Kidney epithelial cell (primary cell): ENCODE results near the gene SLC4A4. TPM values are rescaled to one million over a fixed set of nuclear protein-coding genes. Genes with fewer than 3 reads are reported as not detected.

Source experiments
- DNase-seq: peaks from one replicate; pipeline ENCODE4 v3.0.0-alpha.2; 2010; ENCODE audit warnings: low read depth
- H3K27me3 ChIP-seq: 2 replicates; pipeline ENCODE4 v1.6.0; 2011; ENCODE audit warnings: low read length; ENCODE audit not compliant: control insufficient read depth, insufficient read depth
- H3K36me3 ChIP-seq: 2 replicates; pipeline ENCODE4 v1.5.1; 2011; ENCODE audit warnings: low read length; ENCODE audit not compliant: control insufficient read depth, insufficient read depth
- H3K4me3 ChIP-seq: 2 replicates; pipeline ENCODE4 v1.5.1; 2011; ENCODE audit warnings: low read depth, mild to moderate bottlenecking, control low read depth, low read length
- CTCF ChIP-seq: IDR thresholded peaks from 2 replicates; pipeline ENCODE4 v1.5.1; 2011; ENCODE audit warnings: mild to moderate bottlenecking, moderate library complexity, low read length, control low read depth, inconsistent platforms; ENCODE audit not compliant: insufficient read depth, poor library complexity, severe bottlenecking
- total RNA-seq: library from RNA; depleted of rRNA; stranded (reverse); fragments of >200 nt; gene quantifications from 2 replicates; pipeline ENCODE4 v1.2.3, GENCODE V29; 2015

The SLC4A4 gene
- total RNA-seq, 1 donor from 2014 or later: 2.7 TPM

- no peak for DNase-seq
- H3K36me3 ChIP-seq: no peaks in the 10 kb centered on the region
- no peak overlapping the region for H3K4me3 ChIP-seq
- no peaks in the 10 kb centered on the region for H3K27me3 ChIP-seq
- TF ChIP-seq CTCF: no peak
These were observed 7.9 kb downstream of the SLC4A4 start for GRCh38 chr4:71346710-71347109.

DNA sequence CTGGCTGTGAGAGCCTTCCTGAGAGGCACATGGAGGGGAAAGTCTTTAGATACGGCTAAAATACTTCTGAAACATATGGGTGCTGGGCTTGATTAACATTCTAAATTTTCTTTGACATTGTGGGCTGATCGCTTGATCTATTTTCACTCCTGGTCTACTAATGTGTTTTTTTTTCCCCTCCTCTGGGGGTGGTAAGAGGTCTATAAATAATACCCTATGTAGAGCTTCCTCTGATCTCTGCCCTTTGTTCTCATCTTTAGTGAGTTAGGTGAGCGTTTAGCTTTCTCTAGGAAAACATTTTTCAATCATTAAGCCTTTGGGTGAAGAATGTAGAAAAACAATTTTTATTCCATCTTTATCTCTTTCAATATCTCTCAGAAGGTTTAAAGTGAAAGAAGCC, 9.8 kb downstream of the SLC4A4 start:
- Histone ChIP-seq H3K27me3 (no peaks in the 10 kb centered on the region), H3K4me3 (no peak overlapping the region), H3K36me3 (no peaks in the 10 kb centered on the region)
- no peak for TF ChIP-seq CTCF
- no peak for DNase-seq

- no peaks in the 10 kb centered on the region for H3K36me3 ChIP-seq
- no peak for DNase-seq
- TF ChIP-seq CTCF: no peak
- no peaks in the 10 kb centered on the region for H3K27me3 ChIP-seq
- H3K4me3 ChIP-seq: no peak overlapping the region
These were observed 16.2 kb downstream of the SLC4A4 start for GRCh38 chr4:71355045-71355444.

- no peak overlapping the region for H3K4me3 ChIP-seq
- no peak for DNase-seq
- no peaks in the 10 kb centered on the region for H3K27me3 ChIP-seq
- H3K36me3 ChIP-seq: no peaks in the 10 kb centered on the region
- TF ChIP-seq CTCF: no peak
These were observed 17.2 kb downstream of the SLC4A4 start for GRCh38 chr4:71355971-71356370.

- Histone ChIP-seq H3K4me3 (no peak overlapping the region), H3K27me3 (no peaks in the 10 kb centered on the region), H3K36me3 (no peaks in the 10 kb centered on the region)
- no peak for DNase-seq
- no peak for TF ChIP-seq CTCF
These were observed 18.3 kb downstream of the SLC4A4 start for GRCh38 chr4:71356924-71357663.

GRCh38 chr4:71360844-71361243, 22.0 kb downstream of the SLC4A4 start:
- H3K36me3 ChIP-seq: no peaks in the 10 kb centered on the region
- DNase-seq: no peak
- no peak overlapping the region for H3K4me3 ChIP-seq
- no peak for TF ChIP-seq CTCF
- no peaks in the 10 kb centered on the region for H3K27me3 ChIP-seq
